Immature natural killer cell (primary cell): ENCODE measurements around the gene LRP4. TPM values are rescaled to one million over a fixed set of nuclear protein-coding genes. Genes with fewer than 3 reads are reported as not detected.
A peak's percentile ranks its signal among the peaks of the same experiment; 100 is the strongest.
"Not testable (repeated sequence)": the region's sequence is repeated elsewhere in the genome, so short reads cannot be mapped to it uniquely, and the experiment has no call there.

Source experiments
- DNase-seq, 3 donors: peaks; one replicate each; pipeline ENCODE4 v3.0.0; 2022; ENCODE audit warnings: mixed read lengths in 1 of 3
- H3K27ac Mint-ChIP-seq, 6 donors: one replicate each; pipeline ENCODE4 v1.8.0; 2020; ENCODE audit warnings: mixed read lengths in 6 of 6, mild to moderate bottlenecking in 5 of 6, inconsistent platforms in 4 of 6, moderate library complexity in 3 of 6
- H3K27me3 Mint-ChIP-seq, 3 donors: one replicate each; pipeline ENCODE4 v1.8.0; 2020 to 2021; ENCODE audit warnings: low read depth in 3 of 3, mild to moderate bottlenecking in 3 of 3, mixed read lengths in 3 of 3, moderate library complexity in 3 of 3, inconsistent platforms in 1 of 3
- H3K36me3 Mint-ChIP-seq, 3 donors: one replicate each; pipeline ENCODE4 v1.8.0; 2020; ENCODE audit warnings: mixed read lengths in 3 of 3, inconsistent platforms in 2 of 3, mild to moderate bottlenecking in 2 of 3
- H3K4me1 Mint-ChIP-seq, 2 donors: one replicate each; pipeline ENCODE4 v1.8.0; 2020; ENCODE audit warnings: inconsistent platforms in 2 of 2, mild to moderate bottlenecking in 2 of 2, mixed read lengths in 2 of 2, moderate library complexity in 1 of 2
- H3K4me3 Mint-ChIP-seq, 5 donors: one replicate each; pipeline ENCODE4 v1.8.0; 2020; ENCODE audit warnings: mild to moderate bottlenecking in 5 of 5, mixed read lengths in 5 of 5, inconsistent platforms in 3 of 5, moderate library complexity in 3 of 5
- H3K9me3 Mint-ChIP-seq, 6 donors: one replicate each; pipeline ENCODE4 v1.8.0; 2020; ENCODE audit warnings: mild to moderate bottlenecking in 6 of 6, mixed read lengths in 6 of 6, inconsistent platforms in 4 of 6, moderate library complexity in 3 of 6
- polyA plus RNA-seq, 3 donors: library from polyadenylated mRNA; unstranded; fragments of 300-500 nt; fragmentation: Illumina TruSeq; gene quantifications; one replicate each; pipeline ENCODE4 v1.2.3, GENCODE V29; 2021

LRP4 gene
- polyA plus RNA-seq, 3 donors from 2014 or later: not detected

- H3K36me3 Mint-ChIP-seq: peaks cover 0 to 5% (median 0%) of the 10 kb centered on the region in 3 donors
- no peak for DNase-seq
- H3K4me3 Mint-ChIP-seq: no peak overlapping the region
- no peaks in the 10 kb centered on the region for H3K27me3 Mint-ChIP-seq
- peaks cover 0 to 6% of the 10 kb centered on the region in 2 donors for H3K4me1 Mint-ChIP-seq
- H3K9me3 Mint-ChIP-seq: no peaks in the 10 kb centered on the region
- no peak overlapping the region for H3K27ac Mint-ChIP-seq
Measured at GRCh38 chr11:46947399-46948077, 29.2 kb upstream of the LRP4 start.

GRCh38 chr11:46944356-46945075 lies 26.2 kb upstream of the LRP4 start:
- no peak overlapping the region for H3K4me3 Mint-ChIP-seq
- H3K4me1 Mint-ChIP-seq: peaks cover 0 to 6% of the 10 kb centered on the region in 2 donors
- H3K27ac Mint-ChIP-seq: no peak overlapping the region
- no peak for DNase-seq
- H3K9me3 Mint-ChIP-seq: no peaks in the 10 kb centered on the region
- H3K27me3 Mint-ChIP-seq: no peaks in the 10 kb centered on the region
- H3K36me3 Mint-ChIP-seq: peaks cover 0 to 5% (median 0%) of the 10 kb centered on the region in 3 donors

GRCh38 chr11:46942172-46942571 lies 23.8 kb upstream of the LRP4 start:
- DNase-seq: no peak
- peaks cover 0 to 5% (median 0%) of the 10 kb centered on the region in 3 donors for H3K36me3 Mint-ChIP-seq
- H3K27ac Mint-ChIP-seq: no peak overlapping the region
- H3K4me1 Mint-ChIP-seq: peaks cover 1 to 7% of the 10 kb centered on the region in 2 donors
- no peak overlapping the region for H3K4me3 Mint-ChIP-seq
- no peaks in the 10 kb centered on the region for H3K9me3 Mint-ChIP-seq
- H3K27me3 Mint-ChIP-seq: peaks cover 0 to 6% (median 0%) of the 10 kb centered on the region in 3 donors

GRCh38 chr11:46936138-46937110 lies 18.1 kb upstream of the LRP4 start, which contains the start of gene CSTPP1:
Gene CSTPP1 (plus strand): TSS chr11:46936761. CDS start chr11:46936806, 45 bp downstream.
- peak; percentile 88 to 91 (median 89) for DNase-seq
- no peaks in the 10 kb centered on the region for H3K9me3 Mint-ChIP-seq
- no peaks in the 10 kb centered on the region for H3K36me3 Mint-ChIP-seq
- H3K27ac Mint-ChIP-seq: peak within 1 kb of the TSS; percentile 81 to 96 (median 90)
- peaks cover 4 to 12% (median 11%) of the 10 kb centered on the region in 3 donors for H3K27me3 Mint-ChIP-seq
- H3K4me1 Mint-ChIP-seq: peaks cover 17 to 21% of the 10 kb centered on the region in 2 donors
- peak within 1 kb of the TSS; percentile 90 to 98 (median 91) for H3K4me3 Mint-ChIP-seq

- no peaks in the 10 kb centered on the region for H3K4me1 Mint-ChIP-seq
- no peak overlapping the region for H3K27ac Mint-ChIP-seq
- H3K36me3 Mint-ChIP-seq: no peaks in the 10 kb centered on the region
- DNase-seq: no peak
- H3K9me3 Mint-ChIP-seq: no peaks in the 10 kb centered on the region
- peaks cover 3 to 9% (median 6%) of the 10 kb centered on the region in 3 donors for H3K27me3 Mint-ChIP-seq
- H3K4me3 Mint-ChIP-seq: no peak overlapping the region
Measured at GRCh38 chr11:46930089-46930488, 11.7 kb upstream of the LRP4 start.

GRCh38 chr11:46928701-46929100 lies 10.4 kb upstream of the LRP4 start:
- not testable (repeated sequence) for H3K27ac Mint-ChIP-seq, H3K27me3 Mint-ChIP-seq, DNase-seq, H3K9me3 Mint-ChIP-seq, H3K36me3 Mint-ChIP-seq, H3K4me1 Mint-ChIP-seq, H3K4me3 Mint-ChIP-seq

- H3K4me1 Mint-ChIP-seq, H3K27me3 Mint-ChIP-seq, DNase-seq, H3K36me3 Mint-ChIP-seq, H3K27ac Mint-ChIP-seq, H3K4me3 Mint-ChIP-seq, H3K9me3 Mint-ChIP-seq: not testable (repeated sequence)
Measured at GRCh38 chr11:46927928-46928327, 9.6 kb upstream of the LRP4 start.

GRCh38 chr11:46920755-46921154 lies 2.4 kb upstream of the LRP4 start:
- Mint-ChIP-seq H3K27me3 (peaks cover 18 to 28% (median 27%) of the 10 kb centered on the region in 3 donors), H3K9me3 (no peaks in the 10 kb centered on the region), H3K36me3 (no peaks in the 10 kb centered on the region), H3K4me1 (peaks cover 27 to 30% of the 10 kb centered on the region in 2 donors), H3K27ac (no peak overlapping the region), H3K4me3 (no peak overlapping the region)
- DNase-seq: no peak

- Mint-ChIP-seq H3K27ac (no peak overlapping the region), H3K4me1 (peaks cover 27 to 30% of the 10 kb centered on the region in 2 donors), H3K36me3 (no peaks in the 10 kb centered on the region), H3K4me3 (peak overlapping the region; percentile 38 to 86 (median 80)), H3K27me3 (peaks cover 11 to 40% (median 32%) of the 10 kb centered on the region in 3 donors), H3K9me3 (no peaks in the 10 kb centered on the region)
- no peak for DNase-seq
Measured at GRCh38 chr11:46918788-46919513, 601 bp upstream of the LRP4 start.

- peaks cover 11 to 40% (median 35%) of the 10 kb centered on the region in 3 donors for H3K27me3 Mint-ChIP-seq
- no peak for DNase-seq
- no peaks in the 10 kb centered on the region for H3K36me3 Mint-ChIP-seq
- H3K27ac Mint-ChIP-seq: no peak overlapping the region
- H3K4me3 Mint-ChIP-seq: peak overlapping the region; percentile 71 to 77 (median 75)
- H3K9me3 Mint-ChIP-seq: no peaks in the 10 kb centered on the region
- peaks cover 27 to 30% of the 10 kb centered on the region in 2 donors for H3K4me1 Mint-ChIP-seq
Measured at GRCh38 chr11:46917762-46918082, 628 bp downstream of the LRP4 start.

- Mint-ChIP-seq H3K9me3 (no peaks in the 10 kb centered on the region), H3K27ac (no peak overlapping the region), H3K4me1 (peaks cover 27 to 30% of the 10 kb centered on the region in 2 donors), H3K27me3 (peaks cover 11 to 40% (median 36%) of the 10 kb centered on the region in 3 donors), H3K36me3 (no peaks in the 10 kb centered on the region), H3K4me3 (peak overlapping the region; percentile 71 to 79 (median 75))
- DNase-seq: no peak
Measured at GRCh38 chr11:46917109-46917761, 1.1 kb downstream of the LRP4 start.

- no peak for DNase-seq
- no peaks in the 10 kb centered on the region for H3K9me3 Mint-ChIP-seq
- H3K4me1 Mint-ChIP-seq: peaks cover 27 to 30% of the 10 kb centered on the region in 2 donors
- peak overlapping the region; percentile 55 to 79 (median 72) for H3K4me3 Mint-ChIP-seq
- no peaks in the 10 kb centered on the region for H3K36me3 Mint-ChIP-seq
- peaks cover 11 to 40% (median 36%) of the 10 kb centered on the region in 3 donors for H3K27me3 Mint-ChIP-seq
- no peak overlapping the region for H3K27ac Mint-ChIP-seq
Measured at GRCh38 chr11:46916286-46917108, 1.9 kb downstream of the LRP4 start.
